ENCODE results near the gene GDAP1L1.
A peak's percentile ranks its signal among the peaks of the same experiment; 100 is the strongest.

DNA sequence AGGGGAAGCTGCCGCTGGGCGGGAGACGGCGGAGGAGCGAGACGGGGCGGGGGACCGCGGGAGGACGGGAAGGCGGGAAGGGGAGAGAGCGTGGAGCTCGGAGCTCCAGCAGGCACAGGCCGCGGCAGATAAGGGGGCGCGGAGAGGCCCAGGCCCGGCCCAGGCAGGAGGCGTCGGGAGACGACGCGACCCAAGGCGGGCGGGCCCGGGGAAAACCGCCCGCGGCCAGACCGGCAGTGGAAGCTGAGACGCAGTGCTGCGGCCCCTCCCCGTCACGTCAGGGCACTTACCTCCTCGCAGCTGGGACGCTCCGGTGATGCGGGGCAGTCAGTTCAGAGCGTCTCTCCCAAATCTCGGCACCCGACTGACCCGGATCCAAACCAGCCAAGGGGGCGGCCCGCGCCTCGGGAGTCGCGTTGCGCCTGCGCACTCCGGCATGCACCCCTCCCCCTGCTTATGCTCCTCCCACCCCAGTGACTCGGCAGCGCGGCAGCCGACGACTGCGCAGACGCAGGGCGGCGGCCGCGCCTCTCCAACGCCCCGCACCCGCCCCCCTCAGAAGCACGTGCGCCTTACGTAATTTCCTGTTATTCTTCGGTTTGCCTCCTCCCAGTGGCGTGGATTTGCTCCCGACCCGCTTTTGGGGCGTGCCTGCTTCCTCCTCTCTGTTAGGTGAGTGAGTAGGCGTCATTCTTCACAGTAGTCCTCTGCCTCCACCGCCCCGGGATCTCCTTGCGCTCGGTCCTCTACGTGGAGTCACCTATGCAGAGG lies 36.5 kb upstream of the GDAP1L1 start, which contains the start of gene OSER1:
- TF ChIP-seq, protein P1, sequence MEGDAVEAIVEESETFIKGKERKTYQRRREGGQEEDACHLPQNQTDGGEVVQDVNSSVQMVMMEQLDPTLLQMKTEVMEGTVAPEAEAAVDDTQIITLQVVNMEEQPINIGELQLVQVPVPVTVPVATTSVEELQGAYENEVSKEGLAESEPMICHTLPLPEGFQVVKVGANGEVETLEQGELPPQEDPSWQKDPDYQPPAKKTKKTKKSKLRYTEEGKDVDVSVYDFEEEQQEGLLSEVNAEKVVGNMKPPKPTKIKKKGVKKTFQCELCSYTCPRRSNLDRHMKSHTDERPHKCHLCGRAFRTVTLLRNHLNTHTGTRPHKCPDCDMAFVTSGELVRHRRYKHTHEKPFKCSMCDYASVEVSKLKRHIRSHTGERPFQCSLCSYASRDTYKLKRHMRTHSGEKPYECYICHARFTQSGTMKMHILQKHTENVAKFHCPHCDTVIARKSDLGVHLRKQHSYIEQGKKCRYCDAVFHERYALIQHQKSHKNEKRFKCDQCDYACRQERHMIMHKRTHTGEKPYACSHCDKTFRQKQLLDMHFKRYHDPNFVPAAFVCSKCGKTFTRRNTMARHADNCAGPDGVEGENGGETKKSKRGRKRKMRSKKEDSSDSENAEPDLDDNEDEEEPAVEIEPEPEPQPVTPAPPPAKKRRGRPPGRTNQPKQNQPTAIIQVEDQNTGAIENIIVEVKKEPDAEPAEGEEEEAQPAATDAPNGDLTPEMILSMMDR (IDR thresholded peaks at IDR 0.05) = no peak
- peak; percentile 67 to 95 for TF ChIP-seq POLR2A (IDR thresholded peaks at IDR 0.05)

All from vagina (tissue), 2 donors.